ACC112 (cell line): ENCODE data around the gene RASD1.

Source experiments
- H2AFZ ChIP-seq: fragments of 200-600 bp; sonication (generic); one replicate; pipeline ENCODE4 v1.6.0; 2017; ENCODE audit warnings: antibody characterized with exemption, low read length; ENCODE audit not compliant: unreplicated experiment
- H3K27ac ChIP-seq: fragments of 200-600 bp; sonication (generic); 2 replicates; pipeline ENCODE4 v1.5.1; 2014; ENCODE audit warnings: low read depth, mild to moderate bottlenecking, antibody characterized with exemption, low read length, moderate library complexity
- H3K27me3 ChIP-seq: fragments of 200-600 bp; sonication (generic); 2 replicates; pipeline ENCODE4 v1.6.1; 2014; ENCODE audit warnings: mild to moderate bottlenecking, antibody characterized with exemption, low read length, moderate library complexity, mixed read lengths; ENCODE audit not compliant: insufficient read depth
- H3K36me3 ChIP-seq: fragments of 200-600 bp; sonication (generic); 2 replicates; pipeline ENCODE4 v1.6.1; 2016; ENCODE audit warnings: mild to moderate bottlenecking, antibody characterized with exemption, low read length, moderate library complexity, mixed read lengths; ENCODE audit not compliant: insufficient read depth
- H3K4me1 ChIP-seq: fragments of 200-600 bp; sonication (generic); one replicate; pipeline ENCODE4 v1.6.1; 2016; ENCODE audit warnings: low read length, mixed read lengths; ENCODE audit not compliant: insufficient read depth, unreplicated experiment, control insufficient read depth
- H3K4me3 ChIP-seq: fragments of 200-600 bp; sonication (generic); 2 replicates; pipeline ENCODE4 v1.5.1; 2014; ENCODE audit warnings: mild to moderate bottlenecking, low read depth, low read length
- H3K79me2 ChIP-seq: fragments of 200-600 bp; sonication (generic); one replicate; pipeline ENCODE4 v1.6.0; 2016; ENCODE audit warnings: low read length; ENCODE audit not compliant: control insufficient read depth, unreplicated experiment, insufficient read depth

The RASD1 gene

GRCh38 chr17:17481860-17482259 lies 14.3 kb downstream of the RASD1 start:
- Histone ChIP-seq H3K36me3 (no peaks in the 10 kb centered on the region), H2AFZ (no peak overlapping the region), H3K4me3 (no peak overlapping the region), H3K79me2 (peaks cover 84% of the 10 kb centered on the region), H3K4me1 (peaks cover 18% of the 10 kb centered on the region), H3K27me3 (no peaks in the 10 kb centered on the region), H3K27ac (no peak overlapping the region)

GRCh38 chr17:17480593-17481148 lies 15.5 kb downstream of the RASD1 start:
- Histone ChIP-seq H3K79me2 (peaks cover 83% of the 10 kb centered on the region), H3K27ac (no peak overlapping the region), H3K36me3 (no peaks in the 10 kb centered on the region), H3K4me1 (peaks cover 18% of the 10 kb centered on the region), H3K4me3 (no peak overlapping the region), H3K27me3 (no peaks in the 10 kb centered on the region), H2AFZ (no peak overlapping the region)

GRCh38 chr17:17479209-17479608 lies 17.0 kb downstream of the RASD1 start:
- no peaks in the 10 kb centered on the region for H3K36me3 ChIP-seq
- H3K27me3 ChIP-seq, result no peaks in the 10 kb centered on the region
- peaks cover 71% of the 10 kb centered on the region for H3K79me2 ChIP-seq
- peaks cover 15% of the 10 kb centered on the region for H3K4me1 ChIP-seq
- H3K4me3 ChIP-seq, result no peak overlapping the region
- H2AFZ ChIP-seq, result no peak overlapping the region
- H3K27ac ChIP-seq, result no peak overlapping the region

- peaks cover 51% of the 10 kb centered on the region for H3K79me2 ChIP-seq
Observed at GRCh38 chr17:17476865-17477467, 19.2 kb downstream of the RASD1 start, which contains the start of gene MED9. Gene MED9, plus strand, starts transcription at chr17:17477000. Its CDS starts 42 bp downstream, at chr17:17477042.

GRCh38 chr17:17474341-17474740 lies 21.9 kb downstream of the RASD1 start:
- Histone ChIP-seq H3K27me3 (peaks cover 4% of the 10 kb centered on the region), H3K27ac (no peak overlapping the region), H3K4me3 (no peak overlapping the region), H3K4me1 (peaks cover 16% of the 10 kb centered on the region), H3K36me3 (no peaks in the 10 kb centered on the region), H2AFZ (no peak overlapping the region), H3K79me2 (peaks cover 25% of the 10 kb centered on the region)

More at GRCh38 chr17:17476865-17477467, 19.2 kb downstream of the RASD1 start, which contains the start of gene MED9:
- Histone ChIP-seq H3K4me3 (peak within 1 kb of the TSS; percentile 95), H3K36me3 (no peaks in the 10 kb centered on the region), H2AFZ (peak within 1 kb of the TSS; percentile 19), H3K4me1 (peaks cover 16% of the 10 kb centered on the region), H3K27me3 (no peaks in the 10 kb centered on the region), H3K27ac (peak within 1 kb of the TSS; percentile 77)

GRCh38 chr17:17472333-17472920 lies 23.8 kb downstream of the RASD1 start:
- peaks cover 4% of the 10 kb centered on the region for H3K27me3 ChIP-seq
- H3K79me2 ChIP-seq, result peaks cover 6% of the 10 kb centered on the region
- no peak overlapping the region for H3K27ac ChIP-seq
- peaks cover 11% of the 10 kb centered on the region for H3K4me1 ChIP-seq
- peak overlapping the region; percentile 75 for H2AFZ ChIP-seq
- H3K36me3 ChIP-seq, result no peaks in the 10 kb centered on the region
- H3K4me3 ChIP-seq, result peak overlapping the region; percentile 44; the same call in 1 of the 2 replicates

- Histone ChIP-seq H3K27me3 (peaks cover 11% of the 10 kb centered on the region), H3K36me3 (no peaks in the 10 kb centered on the region), H2AFZ (no peak overlapping the region), H3K4me1 (peaks cover 11% of the 10 kb centered on the region), H3K27ac (no peak overlapping the region), H3K4me3 (no peak overlapping the region), H3K79me2 (no peaks in the 10 kb centered on the region)
Observed at GRCh38 chr17:17469996-17470395, 26.2 kb downstream of the RASD1 start.

GRCh38 chr17:17469358-17469757 lies 26.8 kb downstream of the RASD1 start:
- Histone ChIP-seq H3K36me3 (no peaks in the 10 kb centered on the region), H3K4me1 (peaks cover 11% of the 10 kb centered on the region), H3K27ac (no peak overlapping the region), H3K27me3 (peaks cover 17% of the 10 kb centered on the region), H3K4me3 (no peak overlapping the region), H3K79me2 (no peaks in the 10 kb centered on the region), H2AFZ (no peak overlapping the region)

GRCh38 chr17:17468217-17469010 lies 27.8 kb downstream of the RASD1 start:
- peaks cover 24% of the 10 kb centered on the region for H3K27me3 ChIP-seq
- no peak overlapping the region for H2AFZ ChIP-seq
- no peak overlapping the region for H3K4me3 ChIP-seq
- H3K36me3 ChIP-seq, result no peaks in the 10 kb centered on the region
- H3K79me2 ChIP-seq, result no peaks in the 10 kb centered on the region
- H3K4me1 ChIP-seq, result peaks cover 11% of the 10 kb centered on the region
- no peak overlapping the region for H3K27ac ChIP-seq

- H3K4me1 ChIP-seq, result peaks cover 11% of the 10 kb centered on the region
Observed at GRCh38 chr17:17467720-17468119, 28.5 kb downstream of the RASD1 start.

More at GRCh38 chr17:17467720-17468119, 28.5 kb downstream of the RASD1 start:
- Histone ChIP-seq H3K4me3 (no peak overlapping the region), H3K36me3 (no peaks in the 10 kb centered on the region), H3K27me3 (peaks cover 24% of the 10 kb centered on the region), H3K79me2 (no peaks in the 10 kb centered on the region), H2AFZ (no peak overlapping the region), H3K27ac (no peak overlapping the region)
